ENCODE measurements around the gene POLR2M.

POLR2M gene

DNA sequence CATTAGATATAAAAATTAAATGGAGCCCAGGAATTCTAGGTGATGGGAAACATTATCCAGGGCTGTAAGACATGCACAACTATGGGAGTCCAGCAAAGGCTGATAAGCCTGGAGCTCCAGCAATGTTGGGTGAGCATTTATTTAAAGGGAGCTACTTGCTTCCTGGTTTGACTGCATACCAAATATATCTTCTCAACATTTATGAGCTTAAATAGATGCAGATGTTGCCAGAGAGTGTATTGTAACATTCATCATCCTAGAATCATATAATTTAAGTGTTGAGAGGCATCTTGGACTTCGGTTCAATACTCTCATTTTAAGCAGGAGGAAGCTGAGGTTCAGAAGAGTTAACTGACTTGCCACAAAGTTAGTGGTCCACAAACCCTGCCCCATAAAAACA is 12.2 kb upstream of the POLR2M start:
- DNase-seq: no peak

DNA sequence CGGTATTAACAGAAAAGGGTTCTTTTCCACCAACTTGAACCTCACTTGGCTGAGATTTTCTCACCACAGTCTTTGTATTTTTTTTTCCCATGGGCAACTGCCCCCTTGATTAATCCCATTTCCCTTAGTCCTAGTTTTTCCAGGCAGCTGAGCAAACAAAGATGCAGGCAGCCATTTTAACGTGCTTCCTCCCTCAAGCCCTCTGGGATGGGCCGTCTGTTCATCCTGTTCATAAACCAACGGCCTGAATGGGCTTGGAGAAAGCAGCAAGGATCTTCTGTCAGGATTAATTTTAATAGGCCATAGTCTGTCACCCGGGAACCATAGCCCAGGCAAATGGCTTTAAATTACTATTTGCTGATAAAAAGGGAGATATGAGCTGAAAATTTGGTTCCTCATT is 10.4 kb upstream of the POLR2M start:
- no peak for DNase-seq

DNA sequence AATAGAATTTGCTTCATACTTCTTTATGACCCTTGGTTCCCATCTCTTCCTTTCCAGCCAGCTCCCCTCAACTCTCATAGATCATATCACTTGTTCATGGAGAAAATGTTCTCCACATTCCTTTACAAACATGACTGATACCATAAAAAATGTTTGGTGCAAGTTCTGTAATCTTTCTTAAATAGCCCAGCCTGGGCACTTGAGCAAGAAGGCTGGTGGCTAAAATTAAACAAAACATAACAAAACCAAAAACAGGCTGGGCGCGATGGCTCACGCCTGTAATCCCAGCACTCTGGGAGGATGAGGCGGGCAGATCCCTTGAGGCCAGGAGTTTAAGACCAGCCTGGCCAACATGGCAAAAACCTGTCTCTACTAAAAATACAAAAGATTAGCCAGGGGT is 8.9 kb upstream of the POLR2M start:
- no peak for DNase-seq

DNA sequence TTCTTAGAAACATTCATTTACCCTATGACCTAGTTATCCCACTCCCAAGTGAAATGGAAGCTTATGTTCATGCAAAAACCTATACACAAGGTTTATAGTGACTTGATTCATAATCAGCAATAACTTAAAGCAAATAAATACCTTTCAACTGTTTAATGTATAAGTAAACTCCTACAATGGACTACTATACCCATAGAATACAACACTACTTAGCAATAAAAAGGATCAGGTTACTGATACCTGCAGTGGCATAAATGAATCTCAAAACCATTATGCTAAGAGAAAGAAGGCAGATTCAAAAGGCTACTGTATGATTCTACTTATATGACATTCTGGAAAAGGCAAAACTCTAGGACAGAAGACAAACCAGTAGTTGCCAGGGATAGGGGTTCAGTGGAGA is 8.3 kb upstream of the POLR2M start:
- no peak for DNase-seq

DNA sequence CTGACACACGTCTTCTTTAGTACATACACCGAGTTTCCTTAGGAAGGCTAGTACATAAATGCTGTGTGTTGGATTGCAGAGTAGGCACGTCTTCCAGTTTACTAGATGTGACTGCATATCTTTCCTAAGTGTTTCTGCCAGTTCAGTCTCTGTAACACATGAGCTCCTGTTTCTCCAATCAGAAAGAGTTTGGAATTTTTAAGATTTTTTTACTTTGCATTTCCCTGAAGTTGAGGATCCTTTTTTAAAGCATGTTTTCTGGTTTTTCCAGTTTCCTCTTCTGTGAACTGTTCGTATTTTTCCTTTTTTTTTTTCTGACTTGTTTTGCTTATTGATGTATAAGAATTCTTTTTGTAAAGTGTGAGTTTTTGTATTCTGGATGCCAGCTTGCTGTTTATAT is 7.5 kb upstream of the POLR2M start:
- DNase-seq: no peak

DNA sequence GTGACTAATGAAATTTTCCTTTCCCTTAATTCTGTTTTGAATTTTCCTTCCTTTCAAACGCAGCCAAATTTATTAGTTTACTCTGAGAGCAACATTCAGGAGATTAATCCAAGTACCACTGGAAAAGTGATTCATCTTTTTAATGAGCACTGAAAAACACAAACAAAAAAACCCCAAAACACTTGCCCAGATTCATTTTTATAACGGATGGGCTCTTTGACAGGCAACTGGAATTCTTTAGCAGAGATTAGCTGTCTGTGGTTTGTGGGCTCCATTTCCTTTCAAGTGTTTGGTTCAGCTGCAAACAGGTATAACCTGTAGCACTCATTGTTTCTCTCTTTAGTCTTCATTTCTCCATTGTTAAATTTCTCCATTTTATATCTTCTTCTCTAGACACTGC is 3.1 kb upstream of the POLR2M start:
- DNase-seq: no peak

DNA sequence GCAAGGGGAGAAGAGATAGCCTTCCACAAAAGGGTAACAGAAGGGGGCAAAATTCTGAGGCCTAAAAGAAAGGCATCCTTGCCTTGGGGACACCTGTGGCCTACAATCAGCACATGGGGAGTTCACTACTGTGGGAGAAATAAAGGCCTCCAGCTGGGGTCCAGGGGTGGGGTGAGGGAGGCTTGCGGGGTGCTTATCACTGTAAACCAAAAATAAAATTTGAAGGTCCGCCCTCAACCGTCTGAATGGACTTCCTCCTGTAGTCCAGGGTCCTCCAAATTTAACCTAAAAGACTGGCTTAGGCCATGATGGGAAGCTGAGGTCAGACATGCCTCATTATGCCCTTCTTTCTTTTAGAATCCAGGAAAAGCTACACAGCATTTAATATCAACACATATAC is 2.1 kb upstream of the POLR2M start:
- no peak for DNase-seq

DNA sequence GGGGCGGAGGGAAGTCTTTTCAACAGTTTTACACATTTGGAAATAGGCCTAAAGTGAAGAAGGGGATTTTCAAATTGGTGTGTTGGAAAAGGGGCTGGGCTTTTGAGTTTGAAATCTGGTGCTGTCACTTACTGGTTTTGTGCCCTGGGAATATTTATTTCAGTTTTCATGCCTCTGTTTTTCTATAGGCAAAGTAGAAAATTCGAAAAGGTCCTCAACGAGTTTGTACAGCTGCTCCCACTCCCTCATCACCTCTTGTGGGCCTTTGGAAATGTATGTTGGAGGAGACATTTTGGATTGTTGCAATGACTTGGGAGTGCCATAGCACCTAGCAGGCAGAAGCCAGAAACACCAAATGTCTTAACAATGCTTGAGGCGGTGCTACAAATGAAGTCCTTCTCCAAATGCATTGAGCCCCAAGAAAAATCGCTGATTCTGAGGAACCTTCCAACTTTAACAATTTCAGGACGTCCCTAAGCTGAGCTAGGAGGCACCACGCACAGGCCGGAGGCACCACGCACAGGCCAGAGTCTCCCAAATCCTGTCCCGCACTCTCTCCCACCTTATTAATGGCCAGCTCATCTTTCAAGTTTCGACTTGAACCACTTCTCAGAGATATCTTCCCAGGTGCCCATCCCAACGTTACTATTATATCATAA is 639 bp upstream of the POLR2M start:
- no peak for DNase-seq

- no peak for DNase-seq
Measured at GRCh38 chr15:57708047-57708446, 1.5 kb downstream of the POLR2M start.

- DNase-seq: no peak
Measured at GRCh38 chr15:57718309-57718708, 11.8 kb downstream of the POLR2M start.

DNA sequence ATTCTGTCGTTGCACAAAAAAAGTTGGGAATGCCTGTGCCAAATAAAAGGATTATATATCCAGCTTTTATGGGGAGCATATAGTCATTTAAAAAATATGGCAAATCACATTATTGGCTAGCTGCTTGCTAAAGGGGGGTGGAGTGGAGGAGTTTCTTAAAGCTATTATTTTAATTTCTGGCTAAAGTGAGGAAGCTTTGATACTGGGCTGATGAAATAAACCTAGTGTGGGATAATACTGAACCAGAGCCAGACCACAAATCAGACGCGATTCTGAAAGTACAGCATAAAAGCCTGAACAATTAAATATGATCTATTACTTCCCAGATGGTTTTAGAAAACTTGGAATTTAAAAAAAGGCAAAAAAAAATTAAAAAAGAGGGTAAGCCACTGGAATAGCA is 14.4 kb downstream of the POLR2M start:
- DNase-seq: no peak

GRCh38 chr15:57726411-57726810 is 19.9 kb downstream of the POLR2M start:
- no peak for DNase-seq

DNA sequence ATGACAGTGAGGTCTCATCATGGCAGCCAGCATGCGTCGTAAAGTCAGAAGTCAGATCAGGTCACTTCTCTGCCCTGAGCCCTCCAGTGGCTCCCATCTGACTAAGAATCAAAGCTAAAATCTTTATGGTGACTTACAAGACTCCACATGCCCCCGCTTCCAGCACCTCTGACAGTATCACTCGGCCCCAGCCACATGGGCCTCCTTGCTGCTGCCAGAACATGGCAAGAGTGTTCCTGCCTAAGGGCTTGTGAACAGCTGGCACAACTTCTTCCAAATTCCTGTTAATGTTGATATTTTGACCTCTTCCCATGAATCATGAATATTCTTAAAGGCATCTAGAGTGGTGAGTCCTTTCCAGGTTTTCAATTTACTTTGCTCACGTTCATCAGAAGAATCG is 20.5 kb downstream of the POLR2M start:
- DNase-seq: no peak

GRCh38 chr15:57728436-57728835 is 21.9 kb downstream of the POLR2M start:
- no peak for DNase-seq

DNA sequence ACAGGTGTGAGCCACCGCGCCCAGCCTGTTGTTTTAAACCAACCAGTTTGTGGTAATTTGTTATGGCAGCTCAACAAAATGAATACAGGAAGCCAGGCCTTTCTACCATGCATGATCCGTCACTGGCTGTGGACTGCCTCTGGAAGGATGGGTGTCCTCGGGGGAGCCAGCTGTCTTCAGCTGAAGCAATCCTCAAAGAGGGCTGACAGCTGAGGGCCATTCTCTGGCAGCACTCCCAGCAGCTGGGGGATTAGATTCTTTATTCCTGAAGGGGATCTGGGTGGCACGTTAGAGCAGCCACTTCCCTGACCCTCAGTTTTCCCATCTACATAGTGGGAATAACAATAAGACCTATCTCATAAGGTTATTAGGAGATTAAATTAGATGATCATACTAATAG is 24.4 kb downstream of the POLR2M start:
- peak; percentile 73 for DNase-seq

DNA sequence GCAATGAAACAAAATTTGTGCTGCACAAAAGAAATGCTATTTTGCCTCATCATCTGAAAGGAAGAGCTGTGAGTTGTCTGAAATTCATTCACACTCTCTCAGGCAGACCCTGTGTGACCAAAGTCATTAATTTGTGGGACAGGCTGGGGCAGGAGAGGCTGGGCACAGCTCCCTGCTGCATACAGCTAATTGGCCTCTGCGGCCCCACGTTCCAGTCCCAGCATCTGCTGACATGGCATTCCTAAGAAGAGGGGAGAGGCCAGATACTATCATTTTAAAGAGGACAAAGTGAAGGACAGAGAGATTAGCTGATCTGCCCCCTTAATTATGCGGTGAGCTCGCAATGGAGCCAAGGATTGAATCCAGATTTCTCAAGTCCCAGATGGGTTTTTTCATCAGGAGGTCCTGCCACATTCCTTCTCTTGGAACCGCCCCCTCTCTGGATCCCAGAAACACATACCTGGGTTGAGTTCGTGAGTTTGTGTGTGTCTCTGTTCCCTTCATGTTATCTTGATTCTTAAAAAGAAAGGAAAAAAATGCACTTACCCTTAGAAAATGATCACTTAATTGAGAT is 25.1 kb downstream of the POLR2M start:
- DNase-seq: no peak

- peak; percentile 34 for DNase-seq
Measured at GRCh38 chr15:57732526-57733331, 26.2 kb downstream of the POLR2M start.

DNA sequence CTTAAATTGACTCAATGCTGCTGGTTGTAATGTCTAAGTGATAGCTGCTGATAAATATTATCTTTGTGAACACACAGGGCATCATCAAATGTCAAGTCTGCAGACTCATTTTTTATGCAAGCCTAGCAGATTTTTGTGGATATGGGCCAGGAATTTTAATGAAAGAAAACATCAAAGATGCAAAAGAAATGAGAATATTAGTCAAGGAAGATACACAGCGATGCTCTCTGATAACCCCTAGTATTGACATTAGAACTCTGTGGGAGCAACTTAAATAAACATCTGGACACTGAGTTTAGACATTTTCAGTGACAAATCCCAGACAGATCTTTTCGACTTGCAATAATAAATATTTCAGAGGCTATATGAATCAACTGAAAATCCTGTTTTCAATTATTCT is 28.3 kb downstream of the POLR2M start:
- DNase-seq: no peak

GRCh38 chr15:57735431-57735830 is 28.9 kb downstream of the POLR2M start:
- no peak for DNase-seq

- DNase-seq: no peak
Measured at GRCh38 chr15:57735891-57736290, 29.4 kb downstream of the POLR2M start.

DNA sequence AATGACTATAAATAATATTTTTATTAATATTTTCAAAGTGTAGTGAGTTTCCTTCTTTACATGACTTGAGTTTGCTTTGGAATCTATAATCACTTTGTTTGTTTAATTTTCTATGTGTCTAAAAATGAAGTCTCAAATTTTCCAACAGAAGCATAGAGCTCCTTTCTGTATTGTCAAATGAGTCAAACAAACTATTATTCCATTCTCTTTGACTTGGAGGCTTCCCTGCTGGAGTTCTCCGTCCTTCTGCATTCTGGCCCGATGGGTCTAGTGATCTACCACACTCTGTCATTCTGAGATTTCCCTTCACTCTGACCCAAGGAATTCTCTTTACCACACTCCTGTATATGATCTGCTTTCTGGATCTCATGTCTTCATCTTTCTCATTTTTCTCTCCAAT is 30.1 kb downstream of the POLR2M start:
- DNase-seq: no peak

GRCh38 chr15:57738734-57739237 is 32.3 kb downstream of the POLR2M start:
- no peak for DNase-seq

GRCh38 chr15:57740048-57740447 is 33.5 kb downstream of the POLR2M start:
- no peak for DNase-seq

- DNase-seq: no peak
Measured at GRCh38 chr15:57741089-57741488, 34.6 kb downstream of the POLR2M start.
